Esophagus (tissue), 2 donors: ENCODE results near the gene N4BP2. TPM values are rescaled to one million over a fixed set of nuclear protein-coding genes. Genes with fewer than 3 reads are reported as not detected.

ENCODE experiments used
- H3K27ac ChIP-seq, 2 donors: one replicate each; pipeline ENCODE4 v1.5.1; 2013; ENCODE audit warnings: low read depth in 2 of 2, mild to moderate bottlenecking in 2 of 2, inconsistent platforms in 1 of 2, low read length in 1 of 2, moderate library complexity in 1 of 2
- H3K27me3 ChIP-seq, 2 donors: one replicate each; pipeline ENCODE4 v1.6.1; 2013; ENCODE audit warnings: low read length in 2 of 2, control low read depth in 1 of 2, mild to moderate bottlenecking in 1 of 2; ENCODE audit not compliant: insufficient read depth in 2 of 2, control insufficient read depth in 1 of 2
- H3K36me3 ChIP-seq, 2 donors: one replicate each; pipeline ENCODE4 v1.6.1; 2013; ENCODE audit warnings: low read length in 1 of 2; ENCODE audit not compliant: control insufficient read depth in 2 of 2, insufficient read depth in 2 of 2
- H3K4me1 ChIP-seq, 2 donors: one replicate each; pipeline ENCODE4 v1.6.1; 2013; ENCODE audit warnings: low read length in 1 of 2; ENCODE audit not compliant: control insufficient read depth in 2 of 2, insufficient read depth in 2 of 2
- H3K4me3 ChIP-seq, 2 donors: one replicate each; pipeline ENCODE4 v1.5.1; 2013; ENCODE audit warnings: low read length in 2 of 2, mild to moderate bottlenecking in 2 of 2, low read depth in 1 of 2, moderate library complexity in 1 of 2
- H3K9me3 ChIP-seq, 2 donors: one replicate each; pipeline ENCODE4 v1.6.1; 2013; ENCODE audit warnings: mild to moderate bottlenecking in 2 of 2, low read depth in 1 of 2, low read length in 1 of 2, moderate library complexity in 1 of 2; ENCODE audit not compliant: control insufficient read depth in 2 of 2, insufficient read depth in 1 of 2
- WGBS, 2 donors: extraction: QIAGEN DNeasy Blood & Tissue Kit; methylation state at CpG; one replicate each; pipeline ENCODE4 v1.1.7; 2013; 5-methylcytosine and 5-hydroxymethylcytosine counted together
- polyA plus RNA-seq, 2 donors: library from polyadenylated mRNA; stranded (reverse); fragments of 200-250 nt; gene quantifications; one replicate each; pipeline ENCODE4 v1.2.3, GENCODE V29; 2013
- donor health status: healthy with polysubstance abuse.
- donor health status: Bipolar disorder and iron deficiency.

Gene N4BP2
- polyA plus RNA-seq, 2 donors = 1.2 to 1.8 TPM

- H3K4me3 ChIP-seq = no peak overlapping the region
- H3K4me1 ChIP-seq = no peaks in the 10 kb centered on the region
- H3K9me3 ChIP-seq = no peaks in the 10 kb centered on the region
- no peak overlapping the region for H3K27ac ChIP-seq
- H3K36me3 ChIP-seq = no peaks in the 10 kb centered on the region
- no peaks in the 10 kb centered on the region for H3K27me3 ChIP-seq
- 67% methylated on average over 8 of the region's 8 CpGs for WGBS, 2 donors
Observed at GRCh38 chr4:40046311-40046980, 10.2 kb upstream of the N4BP2 start.

DNA sequence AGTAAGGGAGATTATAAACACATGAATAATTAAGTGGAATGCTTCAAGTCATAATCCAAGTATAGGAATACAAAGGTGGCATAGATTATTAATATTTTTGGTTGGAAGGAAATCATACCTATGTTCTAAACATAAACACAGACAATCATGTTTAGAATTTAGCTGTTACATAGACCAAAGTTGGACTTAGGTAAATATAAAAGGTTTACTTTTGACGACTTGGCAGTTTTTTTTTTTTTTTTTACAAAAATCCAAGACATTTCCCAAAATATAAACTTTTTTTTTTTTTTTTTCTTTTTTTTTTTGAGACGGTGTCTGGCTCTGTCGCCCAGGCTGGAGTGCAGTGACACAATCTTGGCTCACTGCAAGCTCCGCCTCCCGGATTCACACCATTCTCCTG is 3.5 kb upstream of the N4BP2 start:
- no peaks in the 10 kb centered on the region for H3K9me3 ChIP-seq
- no peak overlapping the region for H3K27ac ChIP-seq
- no peak overlapping the region for H3K4me3 ChIP-seq
- H3K27me3 ChIP-seq = no peaks in the 10 kb centered on the region
- H3K36me3 ChIP-seq = no peaks in the 10 kb centered on the region
- peaks cover 0 to 2% of the 10 kb centered on the region in 2 donors for H3K4me1 ChIP-seq
- WGBS, 2 donors = 82 to 87% methylated on average over 4 to 5 of the region's 5 CpGs

GRCh38 chr4:40055511-40055862 is 1.2 kb upstream of the N4BP2 start:
- H3K4me1 ChIP-seq = peaks cover 0 to 2% of the 10 kb centered on the region in 2 donors
- H3K4me3 ChIP-seq = peak overlapping the region; percentile 81 to 94
- 2 to 3% methylated on average over 5 of the region's 5 CpGs for WGBS, 2 donors

GRCh38 chr4:40055863-40056715 is 561 bp upstream of the N4BP2 start:
- H3K27ac ChIP-seq = peak overlapping the region; percentile 99 to 100
- 0 to 1% methylated on average over 60 to 86 of the region's 86 CpGs for WGBS, 2 donors
- H3K9me3 ChIP-seq = no peaks in the 10 kb centered on the region
- H3K4me3 ChIP-seq = peak overlapping the region; percentile 81 to 94
- H3K36me3 ChIP-seq = no peaks in the 10 kb centered on the region
- no peaks in the 10 kb centered on the region for H3K27me3 ChIP-seq
- peaks cover 0 to 2% of the 10 kb centered on the region in 2 donors for H3K4me1 ChIP-seq

More at GRCh38 chr4:40055511-40055862, 1.2 kb upstream of the N4BP2 start:
- Histone ChIP-seq H3K27ac (peak overlapping the region; percentile 99 to 100), H3K36me3 (no peaks in the 10 kb centered on the region), H3K9me3 (no peaks in the 10 kb centered on the region), H3K27me3 (no peaks in the 10 kb centered on the region)

DNA sequence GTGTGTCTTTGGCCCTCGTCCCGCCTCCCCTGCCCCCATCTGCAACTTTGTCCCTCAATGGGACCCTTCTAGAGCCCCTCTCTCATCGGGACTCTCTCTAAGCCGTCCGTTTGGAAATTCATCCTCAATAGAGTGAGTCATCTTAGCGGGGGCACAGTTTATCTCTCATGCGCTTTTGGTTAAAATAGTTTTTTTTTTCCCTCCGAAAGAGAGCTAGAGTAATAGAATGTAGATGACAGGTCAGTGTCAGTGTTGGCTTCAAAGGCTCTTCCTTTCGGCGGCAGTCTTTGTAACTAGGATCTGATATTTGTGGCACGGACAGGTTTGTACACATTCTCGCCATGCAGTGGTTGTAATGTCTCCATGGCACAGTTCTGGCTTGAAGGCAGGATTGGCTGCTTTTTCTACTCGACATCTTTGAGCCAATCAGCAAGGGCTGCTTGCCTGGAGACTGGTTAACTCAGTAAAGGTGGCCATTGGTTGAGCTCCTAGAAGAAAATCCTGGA is 989 bp downstream of the N4BP2 start:
- H3K4me1 ChIP-seq = peaks cover 0 to 2% of the 10 kb centered on the region in 2 donors
- peak overlapping the region; percentile 99 to 100 for H3K27ac ChIP-seq
- H3K36me3 ChIP-seq = no peaks in the 10 kb centered on the region
- H3K4me3 ChIP-seq = peak overlapping the region; percentile 81 to 94
- H3K27me3 ChIP-seq = no peaks in the 10 kb centered on the region
- H3K9me3 ChIP-seq = no peaks in the 10 kb centered on the region
- 1% methylated on average over 13 of the region's 13 CpGs for WGBS, 2 donors

DNA sequence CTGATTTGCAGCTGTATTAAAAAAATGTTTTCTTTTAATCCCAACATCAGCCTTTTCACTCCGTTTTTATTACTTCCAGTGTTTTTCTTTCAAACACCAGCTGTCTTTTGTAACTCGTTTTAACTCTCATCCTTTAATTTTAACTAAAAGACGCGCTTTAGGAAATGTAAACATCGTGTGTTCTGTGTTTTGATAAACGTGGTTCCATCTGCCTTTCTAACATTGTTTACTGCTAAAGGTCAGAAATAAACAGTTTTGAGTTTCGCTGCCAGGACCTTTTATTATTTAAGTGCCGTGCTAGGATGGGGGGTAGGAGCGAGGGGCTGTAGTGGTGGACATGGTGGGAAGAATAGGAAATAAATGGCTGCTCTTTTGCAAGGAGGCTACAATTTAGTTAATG is 1.5 kb downstream of the N4BP2 start:
- no peaks in the 10 kb centered on the region for H3K9me3 ChIP-seq
- 1% methylated on average over 9 of the region's 9 CpGs for WGBS, 2 donors
- peaks cover 0 to 2% of the 10 kb centered on the region in 2 donors for H3K4me1 ChIP-seq
- peak overlapping the region; percentile 35 to 81 for H3K4me3 ChIP-seq
- no peaks in the 10 kb centered on the region for H3K27me3 ChIP-seq
- H3K27ac ChIP-seq = peak overlapping the region; percentile 40 to 100
- no peaks in the 10 kb centered on the region for H3K36me3 ChIP-seq

DNA sequence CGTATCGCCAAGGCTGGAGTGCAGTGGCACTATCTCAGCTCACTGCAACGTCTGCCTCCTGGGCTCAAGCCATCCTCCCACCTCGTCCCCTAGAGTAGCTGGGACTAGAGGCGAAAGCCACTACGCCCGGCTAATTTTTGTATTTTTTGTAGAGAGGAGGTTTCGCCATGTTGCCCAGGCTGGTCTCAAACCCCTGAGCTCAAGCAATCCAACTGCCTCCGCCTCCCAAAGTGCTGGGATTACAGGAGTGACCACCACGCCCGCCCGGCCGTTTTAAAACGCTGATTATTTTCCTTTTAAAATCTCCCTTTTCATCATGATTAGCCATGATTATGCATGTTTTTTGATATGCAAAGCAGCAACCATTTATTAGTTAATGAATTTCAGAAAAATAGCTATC is 2.2 kb downstream of the N4BP2 start:
- WGBS, 2 donors = 55 to 59% methylated on average over 14 of the region's 14 CpGs
- peaks cover 0 to 2% of the 10 kb centered on the region in 2 donors for H3K4me1 ChIP-seq
- H3K4me3 ChIP-seq = no peak overlapping the region
- H3K9me3 ChIP-seq = no peaks in the 10 kb centered on the region
- H3K36me3 ChIP-seq = no peaks in the 10 kb centered on the region
- H3K27ac ChIP-seq = peak overlapping the region in 1 of 2 donors; percentile 13
- no peaks in the 10 kb centered on the region for H3K27me3 ChIP-seq

GRCh38 chr4:40059362-40059761 is 2.7 kb downstream of the N4BP2 start:
- no peak overlapping the region for H3K27ac ChIP-seq
- no peaks in the 10 kb centered on the region for H3K36me3 ChIP-seq
- H3K9me3 ChIP-seq = no peaks in the 10 kb centered on the region
- no peak overlapping the region for H3K4me3 ChIP-seq
- H3K4me1 ChIP-seq = no peaks in the 10 kb centered on the region
- 83 to 85% methylated on average over 6 of the region's 6 CpGs for WGBS, 2 donors
- H3K27me3 ChIP-seq = no peaks in the 10 kb centered on the region

DNA sequence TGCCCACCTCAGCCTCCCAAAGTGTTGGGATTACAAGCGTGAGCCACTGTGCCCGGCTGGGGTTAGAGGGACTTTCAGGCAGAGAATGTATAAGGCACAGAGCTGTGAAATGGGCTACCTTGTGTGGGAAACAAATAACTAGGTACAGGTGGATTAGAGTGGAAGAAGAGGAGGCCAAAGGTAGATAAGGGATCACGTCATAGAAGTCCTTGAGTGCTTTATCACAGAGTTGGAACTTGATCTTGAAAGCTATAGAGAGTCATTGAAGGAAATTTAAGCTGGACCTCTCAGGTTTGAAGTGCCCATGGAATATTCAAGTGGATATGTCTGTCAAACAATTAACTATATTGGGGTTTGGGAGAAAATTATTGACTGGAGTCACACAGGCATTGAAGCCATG is 8.4 kb downstream of the N4BP2 start:
- Histone ChIP-seq H3K27me3 (no peaks in the 10 kb centered on the region), H3K4me1 (no peaks in the 10 kb centered on the region), H3K36me3 (no peaks in the 10 kb centered on the region), H3K27ac (no peak overlapping the region), H3K9me3 (no peaks in the 10 kb centered on the region), H3K4me3 (no peak overlapping the region)
- WGBS, 2 donors = 90 to 97% methylated on average over 3 of the region's 3 CpGs
